GM19239 (cell line): ENCODE results near the gene CTXND1.
"Not testable (repeated sequence)": the region's sequence is repeated elsewhere in the genome, so short reads cannot be mapped to it uniquely, and the experiment has no call there.

Experiments
- DNase-seq: peaks from one replicate; pipeline ENCODE4 v3.0.0; 2011; ENCODE audit warnings: low spot score; ENCODE audit not compliant: insufficient read length
- FAIRE-seq: peaks from 2 replicates; lab custom pipeline; 2011; peaks lifted over from hg19 to GRCh38; lab: Jason Lieb, UNC

Gene CTXND1

GRCh38 chr15:80252121-80252518 lies at the start of gene CTXND1:
Gene CTXND1 (minus strand): TSS chr15:80252213. CDS start chr15:80201949, 50,264 bp downstream.
- no peak for DNase-seq
- no peak for FAIRE-seq

GRCh38 chr15:80301472-80301871 lies 49.5 kb upstream of the CTXND1 start:
- FAIRE-seq (no peak), DNase-seq (no peak)

- FAIRE-seq, DNase-seq: not testable (repeated sequence)
Observed at GRCh38 chr15:80295777-80296176, 43.8 kb upstream of the CTXND1 start.

- DNase-seq, result no peak
- FAIRE-seq, result no peak
Observed at GRCh38 chr15:80292079-80292478, 40.1 kb upstream of the CTXND1 start.

- not testable (repeated sequence) for FAIRE-seq, DNase-seq
Observed at GRCh38 chr15:80290891-80291290, 38.9 kb upstream of the CTXND1 start.

- FAIRE-seq, result no peak
- DNase-seq, result no peak
Observed at GRCh38 chr15:80289528-80290495, 37.8 kb upstream of the CTXND1 start.

GRCh38 chr15:80288131-80288530 lies 36.1 kb upstream of the CTXND1 start:
- DNase-seq (no peak), FAIRE-seq (no peak)

GRCh38 chr15:80286055-80286454 lies 34.0 kb upstream of the CTXND1 start:
- no peak for DNase-seq
- FAIRE-seq, result no peak

- no peak for DNase-seq
- no peak for FAIRE-seq
Observed at GRCh38 chr15:80285379-80285778, 33.4 kb upstream of the CTXND1 start.

GRCh38 chr15:80283531-80283930 lies 31.5 kb upstream of the CTXND1 start:
- DNase-seq (no peak), FAIRE-seq (no peak)

- DNase-seq (no peak), FAIRE-seq (no peak)
Observed at GRCh38 chr15:80277147-80277546, 25.1 kb upstream of the CTXND1 start.

GRCh38 chr15:80275961-80276360 lies 23.9 kb upstream of the CTXND1 start:
- DNase-seq (no peak), FAIRE-seq (no peak)

- FAIRE-seq (no peak), DNase-seq (no peak)
Observed at GRCh38 chr15:80274996-80275395, 23.0 kb upstream of the CTXND1 start.

GRCh38 chr15:80274554-80274953 lies 22.5 kb upstream of the CTXND1 start:
- DNase-seq (no peak), FAIRE-seq (no peak)

GRCh38 chr15:80272987-80273386 lies 21.0 kb upstream of the CTXND1 start:
- FAIRE-seq (no peak), DNase-seq (no peak)

GRCh38 chr15:80270472-80270871 lies 18.5 kb upstream of the CTXND1 start:
- FAIRE-seq, result no peak
- DNase-seq, result no peak

GRCh38 chr15:80268101-80268500 lies 16.1 kb upstream of the CTXND1 start:
- DNase-seq (no peak), FAIRE-seq (no peak)

- no peak for FAIRE-seq
Observed at GRCh38 chr15:80267658-80268057, 15.6 kb upstream of the CTXND1 start.

GRCh38 chr15:80266745-80267144 lies 14.7 kb upstream of the CTXND1 start:
- FAIRE-seq (no peak), DNase-seq (no peak)

More at GRCh38 chr15:80267658-80268057, 15.6 kb upstream of the CTXND1 start:
- no peak for DNase-seq

- no peak for FAIRE-seq
- DNase-seq, result no peak
Observed at GRCh38 chr15:80266113-80266512, 14.1 kb upstream of the CTXND1 start.

- no peak for DNase-seq
- FAIRE-seq, result no peak
Observed at GRCh38 chr15:80265021-80265420, 13.0 kb upstream of the CTXND1 start.

GRCh38 chr15:80264031-80264430 lies 12.0 kb upstream of the CTXND1 start:
- no peak for DNase-seq
- FAIRE-seq, result no peak
